Tibial nerve (tissue), 3 donors: ENCODE results near the gene ALK.

Experiments used
- CTCF ChIP-seq, 5 experiments: fragments of 200-600 bp in 3 of 5; fragments of 450-650 bp in 2 of 5; sonication (generic) in 3 of 5; IDR thresholded peaks; one replicate each; pipeline ENCODE4 v1.5.1; 2016 to 2019; ENCODE audit warnings: antibody characterized with exemption in 5 of 5, mild to moderate bottlenecking in 3 of 5, moderate library complexity in 2 of 5
- POLR2A ChIP-seq, 2 donors: fragments of 450-650 bp; IDR thresholded peaks; one replicate each; pipeline ENCODE4 v1.6.1; 2017; ENCODE audit warnings: antibody characterized with exemption in 2 of 2, mild to moderate bottlenecking in 2 of 2, moderate library complexity in 2 of 2

DNA sequence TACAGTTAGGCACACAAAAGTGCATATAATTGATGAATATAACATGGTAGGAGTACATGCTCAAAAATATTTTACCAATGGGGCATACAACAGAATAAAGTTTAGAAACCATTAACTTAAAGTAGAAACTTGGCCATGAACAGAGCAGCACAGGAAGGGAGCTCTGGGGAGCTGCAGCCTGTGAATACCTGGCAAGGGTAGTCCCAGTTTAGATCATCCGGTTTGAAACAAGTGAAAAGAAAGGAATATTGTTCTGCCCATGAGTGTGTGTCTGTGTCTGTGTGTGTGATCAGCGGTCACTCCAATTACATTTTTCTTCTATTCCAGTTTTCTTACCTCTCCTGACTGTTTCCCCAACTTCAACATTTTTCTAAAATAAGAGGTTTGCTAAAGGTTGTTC is 233.0 kb downstream of the ALK start:
- TF ChIP-seq CTCF (IDR thresholded peaks at IDR 0.05): no peak
- TF ChIP-seq POLR2A (IDR thresholded peaks at IDR 0.05): no peak
